NCI-H524 treated with DMSO at 0.1 percent for 48 hours (cell line): ENCODE measurements around the gene SLC15A4.
"Not testable (repeated sequence)": the region's sequence is repeated elsewhere in the genome, so short reads cannot be mapped to it uniquely, and the experiment has no call there.

Experiments used
- DNase-seq: peaks from one replicate; lab custom pipeline; 2025; lab: John Stamatoyannopoulos, UW

Gene SLC15A4

GRCh38 chr12:128844031-128844635 is 20.4 kb upstream of the SLC15A4 start:
- DNase-seq: no peak

GRCh38 chr12:128843538-128843937 is 19.8 kb upstream of the SLC15A4 start:
- DNase-seq: no peak

GRCh38 chr12:128842579-128842978 is 18.8 kb upstream of the SLC15A4 start:
- no peak for DNase-seq

GRCh38 chr12:128840862-128841468 is 17.2 kb upstream of the SLC15A4 start:
- no peak for DNase-seq

- not testable (repeated sequence) for DNase-seq
These were observed 16.1 kb upstream of the SLC15A4 start for GRCh38 chr12:128839885-128840284.

- DNase-seq: no peak
These were observed 9.7 kb upstream of the SLC15A4 start for GRCh38 chr12:128833418-128833817.

GRCh38 chr12:128830505-128830893 is 6.7 kb upstream of the SLC15A4 start:
- no peak for DNase-seq

- no peak for DNase-seq
These were observed 6.2 kb upstream of the SLC15A4 start for GRCh38 chr12:128829861-128830504.

GRCh38 chr12:128827724-128828123 is 4.0 kb upstream of the SLC15A4 start:
- no peak for DNase-seq

GRCh38 chr12:128825835-128826234 is 2.1 kb upstream of the SLC15A4 start:
- DNase-seq: no peak

- no peak for DNase-seq
These were observed 392 bp downstream of the SLC15A4 start for GRCh38 chr12:128823216-128823915.

GRCh38 chr12:128820723-128821432 is 2.9 kb downstream of the SLC15A4 start:
- no peak for DNase-seq

- no peak for DNase-seq
These were observed 3.5 kb downstream of the SLC15A4 start for GRCh38 chr12:128820253-128820652.

- DNase-seq: no peak
These were observed 4.2 kb downstream of the SLC15A4 start for GRCh38 chr12:128819293-128820144.

- DNase-seq: no peak
These were observed 5.4 kb downstream of the SLC15A4 start for GRCh38 chr12:128818065-128819022.

GRCh38 chr12:128817111-128818015 is 6.4 kb downstream of the SLC15A4 start:
- no peak for DNase-seq

- DNase-seq: no peak
These were observed 7.2 kb downstream of the SLC15A4 start for GRCh38 chr12:128816643-128816920.

- no peak for DNase-seq
These were observed 7.7 kb downstream of the SLC15A4 start for GRCh38 chr12:128815779-128816642.
